Activated CD4-positive, alpha-beta T cell treated with anti-CD3 and anti-CD28 coated beads, Interleukin-2, amount 50 U/mL, for 16 hours (primary cell): ENCODE results near the gene RNF150.

Experiments used
- DNase-seq: peaks from one replicate; pipeline ENCODE4 v3.0.0-alpha.2; 2020

Gene RNF150

GRCh38 chr4:140903522-140904475, 229.5 kb downstream of the RNF150 start:
- no peak for DNase-seq

- no peak for DNase-seq
Observed at GRCh38 chr4:140901736-140902336, 231.4 kb downstream of the RNF150 start.

GRCh38 chr4:140893939-140894338, 239.3 kb downstream of the RNF150 start:
- no peak for DNase-seq

GRCh38 chr4:140888054-140888453, 245.2 kb downstream of the RNF150 start:
- no peak for DNase-seq

- no peak for DNase-seq
Observed at GRCh38 chr4:140887467-140887866, 245.8 kb downstream of the RNF150 start.

- peak; percentile 58 for DNase-seq
Observed at GRCh38 chr4:140884431-140885058, 248.7 kb downstream of the RNF150 start.

- DNase-seq = no peak
Observed at GRCh38 chr4:140877781-140878180, 255.5 kb downstream of the RNF150 start.

DNA sequence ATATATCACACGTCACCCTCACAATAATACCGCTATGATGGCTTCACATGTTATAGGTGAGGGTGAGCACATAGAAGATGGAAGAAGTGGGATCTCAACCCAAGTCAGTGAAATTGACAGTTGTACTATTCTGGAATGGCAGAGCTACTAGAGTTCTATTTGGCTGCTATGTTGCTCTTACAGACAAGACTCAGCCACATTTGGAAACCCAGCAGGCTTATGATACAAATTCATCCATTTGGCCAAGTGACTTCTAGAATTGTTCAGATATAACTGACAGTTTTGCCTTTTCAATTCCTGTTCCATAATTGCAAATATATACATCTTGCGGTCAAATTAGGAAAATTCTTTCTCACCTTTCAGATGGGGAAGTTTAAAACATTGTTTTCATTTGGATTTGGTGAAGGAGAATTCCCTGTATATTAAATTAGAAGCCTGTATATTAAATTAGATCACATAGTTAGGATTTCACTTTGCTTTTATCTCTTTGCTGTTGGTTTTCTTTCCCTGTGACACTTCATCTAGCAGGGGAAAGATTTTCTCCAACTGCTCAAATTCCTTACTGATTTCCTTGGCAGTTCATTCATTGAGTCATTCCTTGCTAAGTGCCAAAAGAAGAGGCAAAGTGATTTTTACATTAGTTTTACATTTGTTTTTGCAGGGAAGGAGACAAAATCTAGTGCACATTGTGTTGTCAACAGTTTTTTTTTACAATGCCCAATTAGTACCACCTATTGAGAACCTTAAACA, 256.5 kb downstream of the RNF150 start:
- DNase-seq = no peak

GRCh38 chr4:140875746-140876452, 257.4 kb downstream of the RNF150 start:
- no peak for DNase-seq

GRCh38 chr4:140874056-140874455, 259.2 kb downstream of the RNF150 start:
- no peak for DNase-seq

DNA sequence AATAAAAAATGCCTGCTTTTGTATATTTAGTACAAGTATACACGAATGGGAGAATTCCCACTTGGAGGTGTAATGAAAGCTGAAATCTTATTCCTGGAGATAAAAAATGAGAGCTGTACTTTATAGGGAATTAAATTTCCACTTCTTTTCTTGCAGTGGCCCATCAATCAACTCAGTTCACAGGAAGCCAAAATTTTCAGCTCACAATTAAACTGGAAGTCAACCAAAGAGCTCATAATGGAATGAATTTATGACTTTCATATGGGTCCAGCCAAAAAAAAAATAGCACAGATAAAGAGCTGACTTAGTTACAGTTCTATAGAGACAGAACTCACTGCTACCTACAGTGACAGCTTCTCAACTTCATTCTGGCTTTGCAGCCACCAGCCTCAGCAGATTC, 261.9 kb downstream of the RNF150 start:
- DNase-seq = no peak

DNA sequence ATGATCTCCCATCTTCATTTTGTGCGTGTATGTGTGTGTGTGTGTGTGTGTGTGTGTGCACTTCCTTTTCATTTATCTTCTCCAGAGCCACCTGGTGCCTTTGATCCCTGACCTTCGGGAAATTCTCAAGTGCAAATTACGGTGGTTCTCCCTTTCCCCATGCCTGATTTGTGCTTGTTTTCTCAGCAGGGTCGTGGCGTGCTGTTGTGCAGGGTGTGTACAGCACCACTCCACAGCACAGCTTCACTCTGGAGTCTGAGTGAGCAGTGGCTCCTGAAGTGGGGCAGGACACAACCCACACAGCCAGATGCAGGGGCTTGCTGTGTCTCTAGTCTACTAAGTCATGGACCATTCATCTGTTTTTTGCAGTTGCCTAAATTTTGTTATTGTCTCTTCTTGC, 262.8 kb downstream of the RNF150 start:
- no peak for DNase-seq

GRCh38 chr4:140869446-140869845, 263.8 kb downstream of the RNF150 start:
- DNase-seq = no peak

DNA sequence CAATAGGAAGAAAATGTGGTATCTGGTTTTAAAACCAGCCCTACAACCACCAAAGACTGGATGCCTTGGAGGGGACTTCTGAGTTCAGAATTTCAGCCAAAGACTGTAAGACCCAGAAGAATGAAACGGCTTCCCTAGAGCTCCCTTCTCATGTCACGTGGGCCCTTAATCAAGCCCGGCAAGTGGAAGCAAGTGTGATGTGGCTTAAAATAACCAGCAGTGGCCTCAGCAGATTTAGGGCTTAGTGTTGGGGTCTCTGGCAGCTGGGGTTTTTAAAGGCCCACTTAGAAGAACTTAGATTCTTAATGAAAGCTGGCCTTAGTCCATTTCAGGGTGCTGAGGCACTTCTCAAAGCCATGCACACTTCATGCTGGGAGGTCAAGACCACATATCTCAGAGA, 265.9 kb downstream of the RNF150 start:
- DNase-seq = no peak

GRCh38 chr4:140866492-140867005, 266.7 kb downstream of the RNF150 start:
- DNase-seq = no peak

GRCh38 chr4:140865253-140866217, 267.7 kb downstream of the RNF150 start:
- no peak for DNase-seq

GRCh38 chr4:140863197-140863596, 270.1 kb downstream of the RNF150 start:
- no peak for DNase-seq

DNA sequence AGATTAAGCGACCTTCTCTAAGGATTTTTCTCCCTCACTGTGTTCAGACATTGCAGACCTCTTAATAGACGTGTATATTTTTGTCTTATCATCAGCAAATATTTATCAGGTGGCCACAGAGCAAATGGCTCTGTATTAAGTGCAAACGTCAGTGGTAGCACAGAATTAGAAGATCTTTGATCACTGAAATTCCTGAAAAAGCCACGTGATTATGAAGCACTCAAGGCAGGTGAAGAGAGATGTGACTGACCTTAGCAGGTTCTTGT, 271.2 kb downstream of the RNF150 start:
- no peak for DNase-seq

GRCh38 chr4:140861359-140862176, 271.7 kb downstream of the RNF150 start:
- peak; percentile 59 for DNase-seq

DNA sequence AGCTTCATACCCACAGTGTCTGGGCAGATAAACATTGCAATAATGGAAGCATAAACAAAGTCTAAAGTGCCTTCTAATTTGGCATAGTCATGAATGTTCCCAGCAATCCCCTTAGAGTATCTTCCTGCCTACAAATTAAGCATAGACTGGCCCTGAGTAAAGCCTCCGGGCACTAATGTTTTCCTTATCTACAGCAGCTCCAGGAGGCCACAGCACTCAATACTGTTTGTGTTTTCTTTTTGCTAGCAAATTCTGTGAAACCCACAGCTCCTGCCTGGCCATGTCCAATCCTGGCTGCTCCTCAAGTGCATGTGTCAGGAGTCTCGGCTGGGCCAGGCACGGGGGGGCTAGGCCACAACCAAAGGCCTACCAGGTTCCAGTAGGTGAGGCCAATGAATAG, 274.4 kb downstream of the RNF150 start:
- no peak for DNase-seq
